C4-2B (cell line): ENCODE results near the gene UPK3B.
"Not testable (repeated sequence)": the region's sequence is repeated elsewhere in the genome, so short reads cannot be mapped to it uniquely, and the experiment has no call there.

ENCODE experiments used
- CTCF ChIP-seq: fragments of 450-650 bp; conservative IDR thresholded peaks from 2 replicates; pipeline ENCODE4 v1.5.1; 2017; ENCODE audit warnings: mild to moderate bottlenecking
- ZFX ChIP-seq: fragments of 450-650 bp; IDR thresholded peaks from 2 replicates; pipeline ENCODE4 v1.6.1; 2017

GRCh38 chr7:76504351-76505167 lies 5.8 kb upstream of the UPK3B start:
- TF ChIP-seq CTCF, ZFX: not testable (repeated sequence)
